HepG2 (cell line): ENCODE data around the gene CARD19. TPM values are rescaled to one million over a fixed set of nuclear protein-coding genes. Genes with fewer than 3 reads are reported as not detected.

ENCODE experiments used
- ARNT2 ChIP-seq: sonication (generic); formaldehyde crosslinking; IDR thresholded peaks from 2 replicates; pipeline ENCODE4 v1.8.0; 2022; ENCODE audit warnings: mild to moderate bottlenecking, low read depth, missing genetic modification reagents, moderate library complexity
- ATF7-NPFF ChIP-seq: sonication (generic); formaldehyde crosslinking; IDR thresholded peaks from 2 replicates; pipeline ENCODE4 v1.8.1; 2023; ENCODE audit warnings: mild to moderate bottlenecking, low read depth, missing genetic modification reagents, moderate library complexity
- CENPX ChIP-seq: sonication (generic); formaldehyde crosslinking; IDR thresholded peaks from 2 replicates; pipeline ENCODE4 v1.9.0; 2021; ENCODE audit warnings: mild to moderate bottlenecking, missing genetic modification reagents, moderate library complexity
- CHCHD3 ChIP-seq: sonication (generic); formaldehyde crosslinking; IDR thresholded peaks from 2 replicates; pipeline ENCODE4 v1.8.0; 2022; ENCODE audit warnings: mild to moderate bottlenecking, missing genetic modification reagents, moderate library complexity
- ETV6 ChIP-seq: sonication (generic); formaldehyde crosslinking; conservative IDR thresholded peaks from 2 replicates; pipeline ENCODE4 v1.4.0; 2020; ENCODE audit warnings: missing genetic modification reagents
- GATA4 ChIP-seq: sonication (generic); IDR thresholded peaks from 2 replicates; pipeline ENCODE4 v1.6.1; 2016; ENCODE audit warnings: antibody characterized with exemption, low read depth, borderline replicate concordance
- GATAD2A ChIP-seq: IDR thresholded peaks from 2 replicates; pipeline ENCODE4 v1.6.1; 2016
- GZF1 ChIP-seq: sonication (generic); formaldehyde crosslinking; IDR thresholded peaks from 2 replicates; pipeline ENCODE4 v1.5.1; 2020; ENCODE audit warnings: mild to moderate bottlenecking, missing genetic modification reagents
- KLF15 ChIP-seq: sonication (generic); formaldehyde crosslinking; IDR thresholded peaks from 2 replicates; pipeline ENCODE4 v1.8.1; 2023; ENCODE audit warnings: borderline replicate concordance, mild to moderate bottlenecking, inconsistent platforms, missing genetic modification reagents, mixed read lengths
- MAZ ChIP-seq, 2 experiments: sonication (generic) in 1 of 2; formaldehyde crosslinking in 1 of 2; IDR thresholded peaks; 2 replicates each; pipeline versions ENCODE4 v1.5.0 to v1.6.1; 2012 to 2020; ENCODE audit warnings: low read depth in 2 of 2, mild to moderate bottlenecking in 2 of 2, borderline replicate concordance in 1 of 2, improper control_type of control experiment in 1 of 2, low read length in 1 of 2, missing genetic modification reagents in 1 of 2, moderate library complexity in 1 of 2
- MBD4 ChIP-seq: IDR thresholded peaks from 2 replicates; pipeline ENCODE4 v1.6.1; 2012; ENCODE audit warnings: low read length, inconsistent platforms, borderline replicate concordance
- MBNL3 ChIP-seq: fragments of 250-450 bp; sonication (Bioruptor Pico); conservative IDR thresholded peaks from 2 replicates; pipeline ENCODE4 v1.8.0; 2022; ENCODE audit warnings: mild to moderate bottlenecking, inconsistent platforms
- PCBP1 ChIP-seq: fragments of 200-400 bp; formaldehyde crosslinking; IDR thresholded peaks from 2 replicates; pipeline ENCODE4 v1.6.1; 2017; ENCODE audit warnings: mild to moderate bottlenecking, low read depth, low read length, borderline replicate concordance
- RBM39 ChIP-seq: fragments of 200-400 bp; formaldehyde crosslinking; IDR thresholded peaks from one replicate; pipeline ENCODE4 v1.6.1; 2018; ENCODE audit warnings: antibody characterized with exemption, mild to moderate bottlenecking, low read depth, low read length; ENCODE audit not compliant: poor library complexity, severe bottlenecking
- SAFB2 ChIP-seq: sonication (generic); formaldehyde crosslinking; IDR thresholded peaks from 2 replicates; pipeline ENCODE4 v1.5.1; 2020; ENCODE audit warnings: missing genetic modification reagents, low read depth, mild to moderate bottlenecking, borderline replicate concordance
- TAF15 ChIP-seq: fragments of 200-400 bp; formaldehyde crosslinking; IDR thresholded peaks from one replicate; pipeline ENCODE4 v1.6.1; 2018; ENCODE audit warnings: mild to moderate bottlenecking, low read depth, low read length; ENCODE audit not compliant: poor library complexity, severe bottlenecking
- TGIF2 ChIP-seq: IDR thresholded peaks from 2 replicates; pipeline ENCODE4 v1.6.1; 2016; ENCODE audit warnings: control low read depth, missing compliant biosample characterization
- ZIK1 ChIP-seq: sonication (generic); formaldehyde crosslinking; IDR thresholded peaks from 2 replicates; pipeline ENCODE4 v1.5.0; 2020; ENCODE audit warnings: mild to moderate bottlenecking, low read depth, missing genetic modification reagents, borderline replicate concordance
- ZNF329 ChIP-seq: sonication (generic); formaldehyde crosslinking; IDR thresholded peaks from 2 replicates; pipeline ENCODE4 v1.9.0; 2021; ENCODE audit warnings: low read depth, mild to moderate bottlenecking, missing genetic modification reagents
- ZNF468 ChIP-seq: sonication (generic); formaldehyde crosslinking; IDR thresholded peaks from 2 replicates; pipeline ENCODE4 v1.8.0; 2022; ENCODE audit warnings: mild to moderate bottlenecking, moderate library complexity, missing genetic modification reagents
- ZNF777 ChIP-seq: sonication (generic); formaldehyde crosslinking; IDR thresholded peaks from 2 replicates; pipeline ENCODE4 v1.4.0; 2020; ENCODE audit warnings: missing genetic modification reagents
- polyA plus RNA-seq, 8 experiments: library from polyadenylated mRNA; depleted of rRNA in 3 of 8; stranded (reverse) in 7 of 8; unstranded in 1 of 8; fragments of >200 nt; fragmentation: Illumina TruSeq in 4 of 8; extraction: Trizol in 4 of 8; gene quantifications; 2 replicates each; pipeline versions ENCODE4 v1.2.1 to v1.2.3, GENCODE V29; 2011 to 2016; ENCODE audit warnings: low read depth in 4 of 8, missing spikeins in 1 of 8, mixed read lengths in 1 of 8; ENCODE audit not compliant: insufficient read depth in 1 of 8
- total RNA-seq, 5 experiments: library from RNA; depleted of rRNA; stranded (reverse); fragments of >200 nt; fragmentation: Illumina TruSeq; extraction: Trizol; gene quantifications; 2 replicates each; pipeline ENCODE4 v1.2.3, GENCODE V29; 2016; ENCODE audit warnings: low read depth in 1 of 5
- TF ChIP-seq, protein P1 (sequence below): sonication (generic); formaldehyde crosslinking; IDR thresholded peaks from 2 replicates; pipeline ENCODE4 v1.4.0; 2020; ENCODE audit warnings: missing genetic modification reagents, borderline replicate concordance
- TF ChIP-seq, protein P2 (sequence below): sonication (generic); formaldehyde crosslinking; IDR thresholded peaks from 2 replicates; pipeline ENCODE4 v1.5.0; 2020; ENCODE audit warnings: mild to moderate bottlenecking, missing genetic modification reagents, borderline replicate concordance

Gene CARD19
- total and polyA plus RNA-seq, 2 of the 13 experiments (the other 11 are each of a cell fraction or from before 2014, with no cell fraction given) = 18.4 to 47.2 TPM

DNA sequence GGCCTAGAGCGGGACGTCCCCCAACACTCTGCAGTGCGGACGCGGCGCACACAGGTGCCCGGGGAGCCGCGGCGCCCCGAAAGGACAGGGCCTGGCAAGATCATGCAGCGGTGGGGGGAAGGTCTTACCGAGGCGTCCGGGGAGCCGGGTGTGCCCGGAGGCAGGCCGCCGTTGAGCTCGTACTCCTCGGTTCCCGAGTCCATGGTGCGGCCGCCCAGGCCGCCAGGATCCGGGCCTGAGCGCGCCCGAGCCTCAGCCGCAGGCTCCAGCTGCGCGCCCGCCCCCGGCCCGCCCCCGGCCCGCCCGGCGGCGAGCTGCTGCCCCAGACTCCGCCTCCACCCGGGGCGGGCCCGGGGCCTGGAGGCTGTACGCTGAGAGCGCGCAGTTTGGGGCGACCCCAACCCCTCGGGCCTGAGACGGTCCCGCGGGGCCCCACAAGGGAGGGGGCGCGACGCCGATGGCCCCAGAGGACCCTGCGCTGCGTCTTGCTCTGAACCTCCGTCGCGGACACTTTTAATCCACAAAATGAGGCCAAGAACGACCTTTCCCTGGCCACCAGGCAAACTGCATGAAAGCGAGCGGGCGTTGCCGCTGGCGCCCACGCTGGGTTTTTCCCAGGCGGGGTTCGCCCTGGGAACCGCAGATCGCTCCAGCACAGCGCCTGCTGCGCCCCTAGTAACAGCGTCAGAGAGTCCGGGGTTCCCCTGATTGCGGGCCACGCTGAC lies 38.2 kb downstream of the CARD19 start, which contains the start of gene NINJ1 (continued):
- TF ChIP-seq, protein P1, sequence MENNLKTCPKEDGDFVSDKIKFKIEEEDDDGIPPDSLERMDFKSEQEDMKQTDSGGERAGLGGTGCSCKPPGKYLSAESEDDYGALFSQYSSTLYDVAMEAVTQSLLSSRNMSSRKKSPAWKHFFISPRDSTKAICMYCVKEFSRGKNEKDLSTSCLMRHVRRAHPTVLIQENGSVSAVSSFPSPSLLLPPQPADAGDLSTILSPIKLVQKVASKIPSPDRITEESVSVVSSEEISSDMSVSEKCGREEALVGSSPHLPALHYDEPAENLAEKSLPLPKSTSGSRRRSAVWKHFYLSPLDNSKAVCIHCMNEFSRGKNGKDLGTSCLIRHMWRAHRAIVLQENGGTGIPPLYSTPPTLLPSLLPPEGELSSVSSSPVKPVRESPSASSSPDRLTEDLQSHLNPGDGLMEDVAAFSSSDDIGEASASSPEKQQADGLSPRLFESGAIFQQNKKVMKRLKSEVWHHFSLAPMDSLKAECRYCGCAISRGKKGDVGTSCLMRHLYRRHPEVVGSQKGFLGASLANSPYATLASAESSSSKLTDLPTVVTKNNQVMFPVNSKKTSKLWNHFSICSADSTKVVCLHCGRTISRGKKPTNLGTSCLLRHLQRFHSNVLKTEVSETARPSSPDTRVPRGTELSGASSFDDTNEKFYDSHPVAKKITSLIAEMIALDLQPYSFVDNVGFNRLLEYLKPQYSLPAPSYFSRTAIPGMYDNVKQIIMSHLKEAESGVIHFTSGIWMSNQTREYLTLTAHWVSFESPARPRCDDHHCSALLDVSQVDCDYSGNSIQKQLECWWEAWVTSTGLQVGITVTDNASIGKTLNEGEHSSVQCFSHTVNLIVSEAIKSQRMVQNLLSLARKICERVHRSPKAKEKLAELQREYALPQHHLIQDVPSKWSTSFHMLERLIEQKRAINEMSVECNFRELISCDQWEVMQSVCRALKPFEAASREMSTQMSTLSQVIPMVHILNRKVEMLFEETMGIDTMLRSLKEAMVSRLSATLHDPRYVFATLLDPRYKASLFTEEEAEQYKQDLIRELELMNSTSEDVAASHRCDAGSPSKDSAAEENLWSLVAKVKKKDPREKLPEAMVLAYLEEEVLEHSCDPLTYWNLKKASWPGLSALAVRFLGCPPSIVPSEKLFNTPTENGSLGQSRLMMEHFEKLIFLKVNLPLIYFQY (CRISPR knock-in tag) = peak; percentile 70; the same call in 1 of the 2 replicates
- no peak for TF ChIP-seq MBNL3
- no peak for TF ChIP-seq GZF1 (CRISPR knock-in tag)
- no peak for TF ChIP-seq TGIF2
- TF ChIP-seq, protein P2, sequence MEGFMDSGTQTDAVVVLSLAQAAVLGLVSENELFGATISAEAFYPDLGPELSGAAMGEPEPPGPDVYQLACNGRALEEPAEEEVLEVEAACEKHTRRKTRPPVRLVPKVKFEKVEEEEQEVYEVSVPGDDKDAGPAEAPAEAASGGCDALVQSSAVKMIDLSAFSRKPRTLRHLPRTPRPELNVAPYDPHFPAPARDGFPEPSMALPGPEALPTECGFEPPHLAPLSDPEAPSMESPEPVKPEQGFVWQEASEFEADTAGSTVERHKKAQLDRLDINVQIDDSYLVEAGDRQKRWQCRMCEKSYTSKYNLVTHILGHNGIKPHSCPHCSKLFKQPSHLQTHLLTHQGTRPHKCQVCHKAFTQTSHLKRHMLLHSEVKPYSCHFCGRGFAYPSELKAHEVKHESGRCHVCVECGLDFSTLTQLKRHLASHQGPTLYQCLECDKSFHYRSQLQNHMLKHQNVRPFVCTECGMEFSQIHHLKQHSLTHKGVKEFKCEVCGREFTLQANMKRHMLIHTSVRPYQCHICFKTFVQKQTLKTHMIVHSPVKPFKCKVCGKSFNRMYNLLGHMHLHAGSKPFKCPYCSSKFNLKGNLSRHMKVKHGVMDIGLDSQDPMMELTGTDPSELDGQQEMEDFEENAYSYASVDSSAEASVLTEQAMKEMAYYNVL (CRISPR knock-in tag) = peak; percentile 23; the same call in 1 of the 2 replicates
- no peak for TF ChIP-seq KLF15 (CRISPR knock-in tag)
- TF ChIP-seq MAZ (IDR thresholded peaks at IDR 0.05; ENCODE audit: borderline replicate concordance, low read depth, low read length) = no peak; the same call in 1 of the 2 replicates
- peak; percentile 30; the same call in 1 of the 2 replicates for TF ChIP-seq MAZ (CRISPR knock-in tag; IDR thresholded peaks at IDR 0.05; ENCODE audit: low read depth)
- TF ChIP-seq ETV6 = 0 out of 2 replicates have a peak, but pooled peaks have one; percentile 26
- 0 out of 2 replicates have a peak, but pooled peaks have one; percentile 52 for TF ChIP-seq CHCHD3 (CRISPR knock-in tag)
- no peak for TF ChIP-seq ZIK1
- peak; percentile 77 for TF ChIP-seq ZNF329 (CRISPR knock-in tag)
- TF ChIP-seq MBD4 = no peak
- no peak for TF ChIP-seq CENPX (CRISPR knock-in tag)
- TF ChIP-seq ATF7-NPFF = peak; percentile 56; the same call in 1 of the 2 replicates
- TF ChIP-seq ZNF777 (CRISPR knock-in tag) = peak; percentile 59; the same call in 1 of the 2 replicates
- TF ChIP-seq GATA4 = peak; percentile 20; the same call in 1 of the 2 replicates
- TF ChIP-seq RBM39 = no peak
- 0 out of 2 replicates have a peak, but pooled peaks have one; percentile 57 for TF ChIP-seq PCBP1
- TF ChIP-seq SAFB2 (CRISPR knock-in tag) = peak; percentile 73; the same call in 1 of the 2 replicates
- TF ChIP-seq ZNF468 (CRISPR knock-in tag) = 0 out of 2 replicates have a peak, but pooled peaks have one; percentile 10
- TF ChIP-seq TAF15 = peak; percentile 12
- TF ChIP-seq GATAD2A (CRISPR knock-in tag) = peak; percentile 24; the same call in 1 of the 2 replicates
- TF ChIP-seq ARNT2 (CRISPR knock-in tag) = 0 out of 2 replicates have a peak, but pooled peaks have one; percentile 64
